ENCODE measurements around the gene SCFD2. TPM values are rescaled to one million over a fixed set of nuclear protein-coding genes. Genes with fewer than 3 reads are reported as not detected.
A peak's percentile ranks its signal among the peaks of the same experiment; 100 is the strongest.

Gene SCFD2
- total RNA-seq, 1 experiment from 2014 or later = 36.6 TPM

DNA sequence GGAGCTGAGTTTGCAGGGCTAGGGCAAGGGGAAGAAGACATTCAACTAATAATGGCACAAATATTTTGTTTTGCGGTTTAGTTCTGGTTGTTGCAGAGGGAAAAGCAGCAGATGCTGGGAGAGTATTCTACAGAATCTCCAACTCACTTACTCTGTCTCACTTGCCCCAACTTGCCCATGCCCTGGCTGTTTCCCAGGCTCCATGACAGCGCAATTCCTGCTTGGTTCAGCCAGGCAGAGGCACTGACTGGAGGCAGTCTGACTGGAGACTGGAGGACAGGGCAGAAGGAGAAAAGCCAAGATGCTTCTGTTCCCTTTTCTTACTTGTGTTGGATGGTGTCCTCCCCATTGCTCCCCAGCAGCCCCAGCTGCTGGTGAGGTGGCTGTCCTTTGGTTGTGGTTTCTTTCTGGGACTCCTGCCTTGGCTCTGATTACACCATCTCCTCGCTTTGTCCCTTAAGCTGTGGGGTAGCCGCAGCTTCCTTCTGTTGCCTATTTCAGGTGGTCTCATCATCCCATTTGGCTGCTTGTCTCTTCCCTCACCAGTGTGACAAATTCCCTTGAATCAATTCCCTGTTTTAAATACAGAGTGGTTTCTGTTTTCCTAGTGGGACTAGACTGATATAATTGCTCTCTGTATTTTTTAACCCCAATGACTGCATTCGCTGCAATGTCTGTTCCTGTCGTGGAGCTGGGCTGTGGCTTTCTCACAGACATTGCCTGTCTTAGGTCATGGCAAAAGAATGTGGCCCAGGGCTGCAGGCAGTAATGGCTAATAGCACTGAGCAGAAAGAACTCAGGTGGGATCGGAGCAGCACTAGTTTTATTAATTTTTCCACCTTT is 527.9 kb downstream of the SCFD2 start:
- DNase-seq (peak; percentile 87), ATAC-seq (peak; percentile 83)
- TF ChIP-seq EZH2phosphoT487 (IDR thresholded peaks at IDR 0.05; ENCODE audit: borderline replicate concordance, low read length) = no peak
- TF ChIP-seq EZH2 (IDR thresholded peaks at IDR 0.05; ENCODE audit: low read length, unreplicated experiment) = no peak
- no peak for TF ChIP-seq CTCF (conservative IDR thresholded peaks at IDR 0.05; ENCODE audit: low read depth, low read length)
- Histone ChIP-seq H3K27ac (ENCODE audit: low read length) (no peak overlapping the region; the same call in 1 of the 2 replicates), H4K20me1 (ENCODE audit: low read length) (no peaks in the 10 kb centered on the region), H3K9me3 (ENCODE audit: low read length) (no peaks in the 10 kb centered on the region), H3K9ac (ENCODE audit: low read length) (no peak overlapping the region), H3K4me1 (ENCODE audit: insufficient read depth, low read length) (peaks cover 23% of the 10 kb centered on the region), H3K36me3 (ENCODE audit: low read depth, low read length) (no peaks in the 10 kb centered on the region), H3K79me2 (ENCODE audit: low read length) (no peaks in the 10 kb centered on the region), H3F3A (ENCODE audit: low read length, unreplicated experiment) (no peaks in the 10 kb centered on the region), H3K4me3 (ENCODE audit: low read length) (peak overlapping the region; percentile 18; the same call in 1 of the 2 replicates), H3K4me2 (ENCODE audit: low read length) (peak overlapping the region; percentile 65), H3K27me3 (ENCODE audit: low read length) (no peaks in the 10 kb centered on the region), H2AFZ (ENCODE audit: low read length) (peak overlapping the region; percentile 41), H3K9me2 (replicated peaks; ENCODE audit: low read length) (no peaks in the 10 kb centered on the region)
- BruUV-seq (replicated peaks) = no TSS peak
- POLR2A ChIA-PET (ENCODE audit: unreplicated experiment) = interaction anchor here (0.7 kb wide), 1 partner anchor 116 kb away, joined by 9 read pairs; no protein-coding TSS in a partner anchor
- CTCF ChIA-PET = no interaction called here
- intact Hi-C loops (cut with micrococcal nuclease) = loop anchor here (10.0 kb wide), 1 partner anchor 63 kb away; no protein-coding TSS in a partner anchor

- no peak overlapping the region for H3K4me3 ChIP-seq (ENCODE audit: low read length)
- H2AFZ ChIP-seq (ENCODE audit: low read length) = no peak overlapping the region
- CTCF ChIA-PET = no interaction called here
- H3K9me3 ChIP-seq (ENCODE audit: low read length) = no peaks in the 10 kb centered on the region
- H3K27me3 ChIP-seq (ENCODE audit: low read length) = no peaks in the 10 kb centered on the region
- H3K4me2 ChIP-seq (ENCODE audit: low read length) = no peak overlapping the region
- H3F3A ChIP-seq (ENCODE audit: low read length, unreplicated experiment) = no peaks in the 10 kb centered on the region
- H3K27ac ChIP-seq (ENCODE audit: low read length) = no peak overlapping the region
- no peak for DNase-seq
- H4K20me1 ChIP-seq (ENCODE audit: low read length) = no peaks in the 10 kb centered on the region
- intact Hi-C loops (cut with micrococcal nuclease) = loop anchor here (10.0 kb wide), 1 partner anchor 62 kb away; no protein-coding TSS in a partner anchor
- TF ChIP-seq EZH2 (IDR thresholded peaks at IDR 0.05; ENCODE audit: low read length, unreplicated experiment) = no peak
- TF ChIP-seq CTCF (conservative IDR thresholded peaks at IDR 0.05; ENCODE audit: low read depth, low read length) = no peak
- POLR2A ChIA-PET (ENCODE audit: unreplicated experiment) = no interaction called here
- peaks cover 23% of the 10 kb centered on the region for H3K4me1 ChIP-seq (ENCODE audit: insufficient read depth, low read length)
- H3K79me2 ChIP-seq (ENCODE audit: low read length) = no peaks in the 10 kb centered on the region
- no peak overlapping the region for H3K9ac ChIP-seq (ENCODE audit: low read length)
- no peaks in the 10 kb centered on the region for H3K36me3 ChIP-seq (ENCODE audit: low read depth, low read length)
- H3K9me2 ChIP-seq (replicated peaks; ENCODE audit: low read length) = no peaks in the 10 kb centered on the region
- no peak for ATAC-seq
- BruUV-seq (replicated peaks) = no TSS peak
Measured at GRCh38 chr4:52836678-52837077, 529.2 kb downstream of the SCFD2 start.

DNA sequence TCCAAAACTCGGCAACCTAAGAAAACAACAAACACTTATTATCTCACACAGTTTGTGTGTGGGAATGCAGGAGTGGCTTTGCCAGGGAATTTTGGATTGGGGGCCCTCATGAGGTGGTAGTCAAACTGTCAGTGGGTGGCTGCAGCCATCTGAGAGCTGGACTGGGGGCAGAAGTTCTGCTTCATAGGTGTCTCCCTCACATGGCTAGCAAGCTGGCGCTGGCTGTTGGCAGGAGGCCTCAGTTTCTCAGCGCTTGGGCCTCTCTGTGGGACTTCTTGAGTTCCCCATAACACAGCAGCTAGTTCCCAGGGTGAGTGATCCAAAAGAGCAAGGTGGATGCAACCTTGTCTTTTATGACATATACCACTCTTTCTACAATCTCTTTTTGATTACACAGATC is 529.7 kb downstream of the SCFD2 start:
- H3K4me3 ChIP-seq (ENCODE audit: low read length) = no peak overlapping the region
- no TSS peak for BruUV-seq (replicated peaks)

More for the DNA sequence above, 529.7 kb downstream of the SCFD2 start:
- Histone ChIP-seq H3K9me2 (replicated peaks; ENCODE audit: low read length) (no peaks in the 10 kb centered on the region), H4K20me1 (ENCODE audit: low read length) (no peaks in the 10 kb centered on the region), H3F3A (ENCODE audit: low read length, unreplicated experiment) (no peaks in the 10 kb centered on the region), H3K79me2 (ENCODE audit: low read length) (no peaks in the 10 kb centered on the region), H3K9ac (ENCODE audit: low read length) (no peak overlapping the region), H3K27ac (ENCODE audit: low read length) (no peak overlapping the region), H3K9me3 (ENCODE audit: low read length) (no peaks in the 10 kb centered on the region), H2AFZ (ENCODE audit: low read length) (no peak overlapping the region), H3K36me3 (ENCODE audit: low read depth, low read length) (no peaks in the 10 kb centered on the region), H3K27me3 (ENCODE audit: low read length) (no peaks in the 10 kb centered on the region), H3K4me2 (ENCODE audit: low read length) (no peak overlapping the region), H3K4me1 (ENCODE audit: insufficient read depth, low read length) (peaks cover 21% of the 10 kb centered on the region)
- ATAC-seq (no peak), DNase-seq (no peak)
- TF ChIP-seq EZH2phosphoT487 (IDR thresholded peaks at IDR 0.05; ENCODE audit: borderline replicate concordance, low read length) (no peak), EZH2 (IDR thresholded peaks at IDR 0.05; ENCODE audit: low read length, unreplicated experiment) (no peak), CTCF (conservative IDR thresholded peaks at IDR 0.05; ENCODE audit: low read depth, low read length) (no peak)
- POLR2A ChIA-PET (ENCODE audit: unreplicated experiment) = no interaction called here
- CTCF ChIA-PET = no interaction called here
- intact Hi-C loops (cut with micrococcal nuclease) = loop anchor here (10.0 kb wide), 1 partner anchor 61 kb away; no protein-coding TSS in a partner anchor

Measured in PC-3 (cell line).